ENCODE measurements around the gene ZFPM1.

The ZFPM1 gene

DNA sequence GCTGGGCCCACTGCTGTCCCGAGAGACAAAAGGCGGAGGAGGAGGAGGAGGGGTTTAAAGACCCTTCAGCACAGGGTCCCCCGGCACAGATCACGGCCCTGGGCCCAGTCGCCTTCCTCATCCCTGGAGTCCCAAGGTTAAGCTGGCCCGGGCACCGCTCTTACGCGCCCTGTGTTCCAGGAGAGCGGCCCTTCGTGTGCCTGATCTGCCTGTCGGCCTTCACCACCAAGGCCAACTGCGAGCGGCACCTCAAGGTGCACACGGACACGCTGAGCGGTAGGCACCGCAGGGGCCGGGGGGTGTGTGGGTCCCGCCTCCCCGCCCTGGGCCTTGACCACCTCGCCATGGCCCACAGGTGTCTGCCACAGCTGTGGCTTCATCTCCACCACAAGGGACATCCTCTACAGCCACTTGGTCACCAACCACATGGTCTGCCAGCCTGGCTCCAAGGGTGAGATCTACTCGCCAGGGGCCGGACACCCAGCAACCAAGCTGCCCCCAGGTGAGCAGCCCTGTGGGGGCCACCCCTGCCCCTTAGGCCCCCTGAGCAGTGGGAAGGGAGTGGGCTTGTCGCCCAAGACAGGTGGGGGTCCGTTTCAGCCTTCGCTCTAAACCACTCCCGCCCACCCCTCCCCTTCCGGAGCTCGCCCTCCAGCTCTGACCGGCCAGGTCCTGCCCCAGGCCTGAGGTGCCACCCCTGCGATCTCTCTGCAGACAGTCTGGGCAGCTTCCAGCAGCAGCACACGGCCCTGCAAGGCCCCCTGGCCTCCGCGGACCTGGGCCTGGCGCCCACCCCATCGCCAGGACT, 79.6 kb downstream of the ZFPM1 start:
- DNase-seq = no peak

GRCh38 chr16:88533381-88533917, 80.4 kb downstream of the ZFPM1 start:
- DNase-seq = no peak

DNA sequence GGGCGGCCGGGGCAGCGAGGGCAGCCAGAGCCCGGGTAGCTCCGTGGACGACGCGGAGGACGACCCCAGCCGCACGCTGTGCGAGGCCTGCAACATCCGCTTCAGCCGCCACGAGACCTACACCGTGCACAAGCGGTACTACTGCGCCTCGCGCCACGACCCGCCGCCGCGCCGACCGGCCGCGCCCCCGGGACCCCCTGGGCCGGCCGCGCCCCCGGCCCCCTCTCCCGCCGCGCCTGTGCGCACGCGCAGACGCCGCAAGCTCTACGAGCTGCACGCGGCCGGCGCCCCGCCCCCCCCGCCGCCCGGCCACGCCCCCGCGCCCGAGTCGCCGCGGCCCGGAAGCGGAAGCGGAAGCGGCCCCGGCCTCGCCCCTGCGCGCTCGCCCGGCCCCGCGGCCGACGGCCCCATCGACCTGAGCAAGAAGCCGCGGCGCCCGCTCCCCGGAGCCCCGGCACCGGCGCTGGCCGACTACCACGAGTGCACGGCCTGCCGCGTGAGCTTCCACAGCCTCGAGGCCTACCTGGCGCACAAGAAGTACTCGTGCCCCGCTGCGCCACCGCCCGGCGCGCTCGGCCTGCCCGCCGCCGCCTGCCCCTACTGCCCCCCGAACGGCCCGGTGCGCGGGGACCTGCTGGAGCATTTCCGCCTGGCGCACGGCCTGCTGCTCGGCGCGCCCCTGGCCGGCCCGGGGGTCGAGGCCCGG, 81.0 kb downstream of the ZFPM1 start:
- DNase-seq = peak; percentile 86

DNA sequence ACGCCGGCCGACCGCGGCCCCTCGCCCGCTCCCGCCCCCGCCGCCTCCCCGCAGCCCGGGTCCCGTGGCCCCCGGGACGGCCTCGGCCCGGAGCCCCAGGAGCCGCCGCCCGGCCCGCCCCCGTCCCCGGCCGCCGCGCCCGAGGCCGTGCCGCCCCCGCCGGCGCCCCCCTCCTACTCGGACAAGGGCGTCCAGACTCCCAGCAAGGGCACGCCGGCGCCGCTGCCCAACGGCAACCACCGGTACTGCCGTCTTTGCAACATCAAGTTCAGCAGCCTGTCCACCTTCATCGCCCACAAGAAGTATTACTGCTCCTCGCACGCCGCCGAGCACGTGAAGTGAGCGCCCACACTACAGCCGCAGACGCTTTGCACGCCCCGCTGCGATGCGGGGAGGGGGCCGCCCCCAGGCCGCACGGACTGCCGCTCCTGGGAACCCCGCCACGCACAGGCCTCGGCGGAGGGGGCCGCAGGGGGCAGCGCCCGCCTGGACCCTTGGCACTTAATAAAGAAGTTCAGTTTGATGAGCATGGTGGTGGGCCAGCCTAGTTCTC, 81.6 kb downstream of the ZFPM1 start:
- peak; percentile 40 for DNase-seq

- no peak for DNase-seq
These were observed 82.2 kb downstream of the ZFPM1 start for GRCh38 chr16:88535191-88535856.

DNA sequence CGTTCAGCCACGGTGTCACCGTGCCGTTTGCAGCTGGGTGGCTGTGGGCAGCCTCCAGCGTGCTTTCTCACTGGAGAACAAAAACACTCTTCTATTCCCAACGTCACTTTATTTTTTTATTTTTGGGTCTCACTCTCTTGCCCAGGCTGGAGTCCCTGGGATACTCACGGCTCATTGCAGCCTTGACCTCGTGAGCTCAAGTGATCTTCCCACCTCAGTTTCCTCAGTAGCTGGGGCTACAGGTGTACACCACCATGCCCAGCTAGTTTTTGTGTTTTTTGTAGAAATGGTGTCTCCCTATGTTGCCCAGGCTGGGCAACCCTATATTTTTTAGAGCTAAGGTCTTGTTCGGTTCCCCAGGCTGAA, 82.8 kb downstream of the ZFPM1 start:
- no peak for DNase-seq

- no peak for DNase-seq
These were observed 83.4 kb downstream of the ZFPM1 start for GRCh38 chr16:88536510-88536909.

DNA sequence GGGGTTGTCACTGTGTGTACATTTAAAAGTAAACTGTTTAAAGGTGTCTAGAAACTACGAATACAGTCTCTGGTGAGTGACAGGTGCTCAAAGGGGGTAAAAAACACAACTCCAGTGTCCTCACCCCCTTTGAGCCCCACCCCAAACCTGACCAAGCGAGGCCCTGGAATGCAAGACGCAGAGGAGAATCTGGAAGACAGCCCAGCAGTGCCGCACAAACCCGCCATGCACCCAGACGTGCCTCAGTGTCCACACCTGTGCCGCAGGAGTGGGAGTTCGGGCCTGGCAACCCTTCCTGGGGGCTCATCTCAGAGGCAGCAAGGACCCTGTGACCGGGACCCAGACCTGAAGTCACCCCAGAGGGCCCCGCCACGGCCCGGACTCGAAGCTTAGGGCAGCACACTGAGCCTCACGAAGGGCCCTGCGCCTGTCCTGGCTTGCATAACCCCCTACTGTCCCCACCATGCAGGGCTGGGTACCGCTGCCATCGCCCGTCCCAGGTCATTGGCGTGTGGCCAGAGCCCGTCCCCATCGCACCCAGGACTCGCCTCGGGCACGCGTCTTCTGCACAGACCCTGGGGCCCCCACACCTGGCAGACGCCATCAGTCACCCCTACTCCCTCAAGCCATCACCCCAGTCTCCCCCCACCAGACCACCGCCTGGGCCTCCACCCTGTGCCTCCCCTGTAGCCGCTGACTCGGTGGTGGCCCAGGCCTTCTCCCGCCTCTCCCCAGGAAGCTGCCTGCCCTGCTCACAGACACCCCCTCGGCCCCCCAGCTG, 84.1 kb downstream of the ZFPM1 start:
- DNase-seq = no peak

DNA sequence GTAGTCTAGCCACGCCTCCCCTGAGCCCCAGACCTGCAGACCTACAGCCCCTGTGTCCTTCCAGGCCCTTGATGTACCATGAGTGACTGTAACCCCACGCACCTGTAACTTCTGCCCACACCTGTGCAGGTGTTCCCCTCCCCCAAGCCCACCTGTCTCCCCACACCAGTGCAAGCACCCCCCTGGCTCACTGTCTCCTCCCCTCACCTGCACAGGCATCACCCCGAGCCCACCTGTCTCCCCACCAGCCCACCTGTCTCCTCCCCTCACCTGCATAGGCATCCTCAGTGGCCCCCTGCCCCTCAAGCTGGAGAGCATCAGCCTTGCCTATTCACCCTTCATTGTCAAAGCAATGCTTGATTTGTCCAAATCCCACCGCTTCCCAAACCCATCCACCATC, 84.8 kb downstream of the ZFPM1 start:
- DNase-seq = no peak

GRCh38 chr16:88538366-88539060, 85.4 kb downstream of the ZFPM1 start:
- no peak for DNase-seq

- DNase-seq = no peak
These were observed 86.2 kb downstream of the ZFPM1 start for GRCh38 chr16:88539261-88539651.

GRCh38 chr16:88539652-88540345, 86.7 kb downstream of the ZFPM1 start:
- no peak for DNase-seq

DNA sequence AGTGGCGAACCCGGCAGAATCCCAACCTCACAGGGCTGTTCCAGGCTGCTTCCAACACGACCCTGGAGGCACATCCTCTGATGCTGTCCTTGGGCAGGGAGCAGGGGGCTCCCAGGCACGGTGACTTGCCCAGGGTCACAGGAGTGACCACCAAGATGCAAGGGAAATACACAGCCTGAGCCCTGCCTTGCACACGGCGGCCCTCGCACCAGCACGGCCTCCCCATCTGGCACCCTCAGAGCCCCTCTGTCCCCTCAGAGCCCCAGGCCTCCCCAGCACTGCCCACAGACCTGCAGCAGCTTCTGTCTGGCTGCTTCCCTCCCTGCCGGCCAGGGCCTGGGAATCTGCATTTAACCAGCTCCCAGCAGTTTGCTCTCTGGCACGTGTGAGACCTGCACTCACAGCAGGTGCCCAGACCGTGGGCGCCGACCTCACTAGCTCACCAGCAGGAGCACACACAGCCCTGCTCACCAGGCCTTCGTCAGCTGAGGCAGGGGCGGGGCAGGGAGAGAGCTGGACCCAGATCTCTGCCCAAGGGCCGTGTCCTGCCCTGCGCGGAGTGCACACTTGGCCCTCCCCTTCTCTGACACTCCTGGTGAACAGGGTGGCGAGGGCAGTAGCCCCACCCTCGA, 87.4 kb downstream of the ZFPM1 start:
- DNase-seq = no peak

DNA sequence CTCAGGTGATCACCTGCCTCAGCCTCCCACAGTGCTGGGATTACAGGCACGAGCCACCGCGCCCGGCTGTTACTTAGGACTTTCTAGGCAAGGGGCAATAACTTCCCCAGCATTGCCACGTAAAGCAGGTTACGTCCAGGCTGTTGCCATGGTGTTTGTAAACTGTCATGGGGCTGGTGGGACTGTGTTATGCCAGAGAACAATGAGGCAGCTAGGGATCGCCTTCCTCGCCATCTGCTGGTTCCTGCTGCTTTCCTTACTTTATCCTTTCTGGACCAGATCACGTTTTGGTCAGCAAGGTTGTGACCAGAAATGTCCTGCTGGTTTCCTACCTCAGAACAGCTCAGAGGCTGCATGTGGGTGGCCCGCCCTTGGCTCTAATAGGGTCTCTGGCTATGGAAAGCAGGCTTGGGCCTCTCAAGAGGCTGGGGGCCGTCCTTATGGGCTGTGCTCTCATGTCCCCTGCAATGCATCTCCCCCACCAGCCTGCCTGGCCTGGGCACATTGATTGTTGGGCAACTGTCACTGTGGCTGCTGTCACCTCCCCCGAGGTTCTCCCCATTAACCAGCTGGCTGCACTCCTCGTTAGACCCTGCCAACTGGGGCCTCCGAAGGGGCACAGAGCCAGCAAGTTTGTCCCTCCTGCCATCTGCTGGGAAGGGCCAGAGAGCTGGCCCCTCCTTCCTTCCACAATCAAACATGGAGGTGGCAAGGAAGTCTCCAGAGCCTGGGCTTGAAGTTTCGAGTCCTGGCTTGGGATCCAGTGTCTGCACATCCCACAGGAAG, 88.9 kb downstream of the ZFPM1 start:
- DNase-seq = no peak

DNA sequence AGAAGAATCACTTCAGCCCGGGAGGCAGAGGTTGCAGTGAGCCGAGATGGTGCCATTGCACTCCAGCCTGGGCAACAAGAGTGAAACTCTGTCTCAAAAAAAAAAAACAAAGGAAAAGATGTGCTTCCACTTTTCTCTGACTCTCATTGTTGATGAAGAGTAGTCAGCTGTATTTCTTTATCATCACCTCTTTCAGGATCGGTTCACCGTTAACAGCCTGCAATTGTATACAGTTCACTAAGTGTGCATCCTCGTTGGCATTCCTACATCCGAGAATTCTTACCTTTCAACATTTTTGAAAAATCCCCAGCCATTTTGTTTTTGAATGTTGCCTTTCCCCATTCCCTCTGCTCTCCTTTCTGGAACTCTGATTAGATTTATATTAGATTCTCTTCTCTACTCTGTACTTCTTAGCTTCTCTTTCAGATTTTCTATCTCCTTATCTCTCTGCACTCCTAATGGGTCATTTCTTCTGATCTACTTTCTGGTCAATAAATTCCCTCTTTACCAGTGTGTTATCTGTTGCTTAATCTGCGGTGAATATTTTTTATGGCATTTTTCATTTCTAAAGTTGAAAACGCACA, 90.2 kb downstream of the ZFPM1 start:
- DNase-seq = no peak

DNA sequence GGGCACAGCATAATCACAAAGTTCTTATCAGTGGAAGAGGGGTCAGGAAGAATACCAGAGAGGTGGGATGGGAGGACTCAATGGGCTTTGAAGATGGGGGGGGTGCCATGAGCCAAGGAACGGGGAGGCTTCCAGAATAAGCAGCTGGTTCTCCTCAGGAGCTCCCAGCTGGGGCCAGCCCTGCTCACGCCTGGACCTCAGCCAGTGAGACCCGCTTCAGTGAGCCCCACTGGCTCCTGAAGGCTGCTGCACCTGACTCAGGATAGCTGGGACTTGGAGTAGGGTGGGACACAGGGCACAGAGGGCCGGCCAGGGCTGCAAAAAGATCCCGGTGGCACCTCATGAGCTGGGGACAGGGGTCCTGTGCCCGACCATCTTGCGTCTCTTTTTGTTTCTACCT, 92.7 kb downstream of the ZFPM1 start:
- DNase-seq = no peak

GRCh38 chr16:88548131-88548874, 95.2 kb downstream of the ZFPM1 start:
- DNase-seq = no peak

- DNase-seq = no peak
These were observed 95.9 kb downstream of the ZFPM1 start for GRCh38 chr16:88548985-88549384.
